Duodenal mucosa (tissue), 2 donors: Measurements from ENCODE around the gene ARHGEF28.

Experiments used
- H3K27ac ChIP-seq: one replicate; pipeline ENCODE4 v1.7.0; 2013; ENCODE audit warnings: low read depth, low read length
- H3K27me3 ChIP-seq, 2 donors: one replicate each; pipeline ENCODE4 v1.7.0; 2013; ENCODE audit warnings: low read length in 2 of 2, control low read depth in 1 of 2; ENCODE audit not compliant: insufficient read depth in 2 of 2, control insufficient read depth in 1 of 2
- H3K36me3 ChIP-seq, 2 donors: one replicate each; pipeline ENCODE4 v1.7.0; 2013; ENCODE audit warnings: low read length in 2 of 2, control low read depth in 1 of 2; ENCODE audit not compliant: insufficient read depth in 2 of 2, control insufficient read depth in 1 of 2
- H3K4me1 ChIP-seq, 2 donors: one replicate each; pipeline ENCODE4 v1.7.0; 2013; ENCODE audit warnings: low read length in 2 of 2, control low read depth in 1 of 2; ENCODE audit not compliant: insufficient read depth in 2 of 2, control insufficient read depth in 1 of 2
- H3K4me3 ChIP-seq, 2 donors: one replicate each; pipeline ENCODE4 v1.7.0; 2013; ENCODE audit warnings: low read length in 2 of 2, low read depth in 1 of 2
- H3K9ac ChIP-seq, 2 donors: one replicate each; pipeline ENCODE4 v1.7.0; 2013; ENCODE audit warnings: low read length in 2 of 2, low read depth in 1 of 2
- H3K9me3 ChIP-seq, 2 donors: one replicate each; pipeline ENCODE4 v1.7.0; 2013; ENCODE audit warnings: low read length in 2 of 2, control low read depth in 1 of 2; ENCODE audit not compliant: control insufficient read depth in 1 of 2

ARHGEF28 gene

GRCh38 chr5:73705364-73705763, 79.4 kb downstream of the ARHGEF28 start:
- no peak overlapping the region for H3K9ac ChIP-seq
- H3K36me3 ChIP-seq, result no peaks in the 10 kb centered on the region
- H3K27ac ChIP-seq, result no peak overlapping the region
- peaks cover 0 to 5% of the 10 kb centered on the region in 2 donors for H3K9me3 ChIP-seq
- no peak overlapping the region for H3K4me3 ChIP-seq
- H3K4me1 ChIP-seq, result no peaks in the 10 kb centered on the region
- no peaks in the 10 kb centered on the region for H3K27me3 ChIP-seq

GRCh38 chr5:73706963-73707362, 81.0 kb downstream of the ARHGEF28 start:
- Histone ChIP-seq H3K9me3 (peaks cover 0 to 5% of the 10 kb centered on the region in 2 donors), H3K4me1 (no peaks in the 10 kb centered on the region), H3K27ac (no peak overlapping the region), H3K36me3 (no peaks in the 10 kb centered on the region), H3K4me3 (no peak overlapping the region), H3K9ac (no peak overlapping the region), H3K27me3 (no peaks in the 10 kb centered on the region)

- H3K27me3 ChIP-seq, result no peaks in the 10 kb centered on the region
- no peak overlapping the region for H3K27ac ChIP-seq
- H3K4me3 ChIP-seq, result no peak overlapping the region
- H3K36me3 ChIP-seq, result no peaks in the 10 kb centered on the region
- H3K4me1 ChIP-seq, result no peaks in the 10 kb centered on the region
- no peak overlapping the region for H3K9ac ChIP-seq
- peaks cover 0 to 5% of the 10 kb centered on the region in 2 donors for H3K9me3 ChIP-seq
Measured at GRCh38 chr5:73709536-73710129, 83.6 kb downstream of the ARHGEF28 start.

GRCh38 chr5:73716284-73716808, 90.3 kb downstream of the ARHGEF28 start:
- Histone ChIP-seq H3K27ac (no peak overlapping the region), H3K9me3 (no peaks in the 10 kb centered on the region), H3K27me3 (no peaks in the 10 kb centered on the region), H3K4me3 (no peak overlapping the region), H3K9ac (no peak overlapping the region), H3K36me3 (no peaks in the 10 kb centered on the region), H3K4me1 (no peaks in the 10 kb centered on the region)

GRCh38 chr5:73718762-73719161, 92.8 kb downstream of the ARHGEF28 start:
- Histone ChIP-seq H3K9me3 (no peaks in the 10 kb centered on the region), H3K27me3 (no peaks in the 10 kb centered on the region), H3K36me3 (no peaks in the 10 kb centered on the region), H3K27ac (no peak overlapping the region), H3K9ac (no peak overlapping the region), H3K4me1 (no peaks in the 10 kb centered on the region), H3K4me3 (no peak overlapping the region)

DNA sequence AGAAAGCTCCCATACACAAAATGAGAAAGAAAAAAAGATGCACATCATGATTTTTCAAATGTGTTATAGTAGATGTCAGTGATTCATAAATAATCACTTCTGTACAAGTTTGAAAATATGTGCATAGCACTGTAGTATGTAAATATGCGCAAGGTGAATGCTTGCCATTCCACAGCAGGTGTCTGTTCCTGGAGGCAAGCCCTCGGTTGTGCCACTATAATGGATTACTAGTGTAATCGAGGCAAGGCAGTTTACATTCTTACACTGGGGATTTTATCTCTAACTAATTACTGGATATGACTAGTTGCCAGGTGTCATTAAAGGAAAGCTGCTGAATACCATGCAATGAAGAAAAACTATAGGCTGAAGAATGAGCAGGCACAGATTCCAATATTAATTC, 93.6 kb downstream of the ARHGEF28 start:
- no peak overlapping the region for H3K4me3 ChIP-seq
- H3K9ac ChIP-seq, result no peak overlapping the region
- no peaks in the 10 kb centered on the region for H3K27me3 ChIP-seq
- H3K4me1 ChIP-seq, result no peaks in the 10 kb centered on the region
- H3K36me3 ChIP-seq, result no peaks in the 10 kb centered on the region
- H3K9me3 ChIP-seq, result no peaks in the 10 kb centered on the region
- no peak overlapping the region for H3K27ac ChIP-seq

DNA sequence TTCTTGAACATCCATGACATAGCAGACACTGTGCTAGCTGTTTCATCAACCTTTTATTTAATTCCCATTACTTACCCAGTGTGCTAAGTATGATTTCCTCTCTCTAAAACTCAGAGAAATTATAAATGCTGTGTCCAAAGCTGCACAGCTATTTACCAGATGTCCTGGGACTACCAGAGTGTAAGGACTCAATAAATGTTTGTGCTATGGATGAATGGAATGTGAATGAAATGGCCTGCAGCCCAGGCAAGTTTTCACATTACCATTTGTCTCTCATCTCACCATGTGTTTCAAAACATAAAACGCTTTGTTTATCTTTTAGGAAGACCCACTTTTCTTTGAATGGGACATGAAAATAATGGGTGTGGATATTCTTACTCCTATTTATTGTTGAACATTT, 96.2 kb downstream of the ARHGEF28 start:
- H3K27ac ChIP-seq, result no peak overlapping the region
- no peak overlapping the region for H3K9ac ChIP-seq
- H3K4me3 ChIP-seq, result no peak overlapping the region
- no peaks in the 10 kb centered on the region for H3K36me3 ChIP-seq
- H3K4me1 ChIP-seq, result no peaks in the 10 kb centered on the region
- no peaks in the 10 kb centered on the region for H3K9me3 ChIP-seq
- H3K27me3 ChIP-seq, result no peaks in the 10 kb centered on the region

DNA sequence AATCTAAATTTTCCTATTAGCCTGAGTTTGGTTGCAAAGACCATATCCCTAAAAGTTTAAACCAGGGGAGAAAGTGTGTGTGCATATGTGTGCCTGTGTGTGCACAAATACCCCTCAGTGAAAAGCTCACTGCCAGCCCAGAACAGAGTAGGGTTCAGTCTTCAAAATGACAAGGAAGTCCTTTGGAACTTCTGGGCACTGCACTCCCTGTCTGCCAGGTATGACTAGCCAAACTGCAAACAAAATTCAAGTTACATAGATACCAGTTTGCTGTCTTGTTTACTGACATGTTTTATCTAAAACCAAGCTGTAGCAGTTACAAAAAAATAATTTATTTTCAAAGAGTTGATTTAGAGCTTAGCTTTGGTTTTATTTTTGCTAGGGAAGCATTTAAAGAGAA, 100.1 kb downstream of the ARHGEF28 start:
- no peak overlapping the region for H3K27ac ChIP-seq
- no peaks in the 10 kb centered on the region for H3K9me3 ChIP-seq
- H3K27me3 ChIP-seq, result no peaks in the 10 kb centered on the region
- no peak overlapping the region for H3K4me3 ChIP-seq
- H3K36me3 ChIP-seq, result no peaks in the 10 kb centered on the region
- peaks cover 0 to 4% of the 10 kb centered on the region in 2 donors for H3K4me1 ChIP-seq
- no peak overlapping the region for H3K9ac ChIP-seq

DNA sequence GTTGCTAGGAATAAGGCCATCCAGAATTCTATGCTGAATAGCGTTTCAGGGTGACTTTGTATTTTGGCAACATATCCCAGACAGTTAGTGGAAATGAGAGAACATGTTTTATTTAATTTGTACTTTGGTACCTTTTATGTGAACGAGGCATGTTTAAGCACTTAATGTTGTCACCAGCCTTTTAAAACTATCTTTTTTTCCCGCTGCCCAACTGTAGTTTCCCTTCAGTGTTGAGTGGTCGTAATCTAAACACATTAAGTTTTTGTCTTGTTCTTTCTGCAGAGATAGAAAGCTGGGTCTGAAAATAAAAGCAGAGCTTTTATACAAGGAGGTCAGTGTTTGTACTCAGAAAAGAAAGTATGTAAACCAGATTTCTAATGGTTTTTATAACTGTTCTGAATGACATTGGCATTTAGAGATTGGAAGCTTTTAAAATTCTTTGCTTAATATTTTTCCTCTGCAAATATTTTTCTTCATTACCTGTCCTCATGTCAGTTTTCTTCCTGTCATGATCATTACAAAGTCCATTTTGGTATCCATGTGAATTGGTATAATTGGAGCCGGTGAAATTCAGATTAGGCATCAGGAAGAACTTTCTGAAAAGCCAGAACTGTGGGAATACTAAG, 100.7 kb downstream of the ARHGEF28 start:
- Histone ChIP-seq H3K9ac (no peak overlapping the region), H3K27me3 (no peaks in the 10 kb centered on the region), H3K27ac (no peak overlapping the region), H3K36me3 (no peaks in the 10 kb centered on the region), H3K9me3 (no peaks in the 10 kb centered on the region), H3K4me1 (peaks cover 0 to 4% of the 10 kb centered on the region in 2 donors), H3K4me3 (no peak overlapping the region)

GRCh38 chr5:73727470-73727869, 101.5 kb downstream of the ARHGEF28 start:
- Histone ChIP-seq H3K4me3 (no peak overlapping the region), H3K4me1 (peaks cover 0 to 4% of the 10 kb centered on the region in 2 donors), H3K9ac (no peak overlapping the region), H3K27ac (no peak overlapping the region), H3K9me3 (no peaks in the 10 kb centered on the region), H3K36me3 (no peaks in the 10 kb centered on the region), H3K27me3 (no peaks in the 10 kb centered on the region)
